Fibroblast of lung (primary cell): Measurements from ENCODE around the gene AKT2.

Source experiments
- EZH2 ChIP-seq: IDR thresholded peaks from 2 replicates; pipeline ENCODE4 v1.5.1; 2012; ENCODE audit warnings: low read length, control low read depth, mild to moderate bottlenecking; ENCODE audit errors: missing control alignments
- TF ChIP-seq, protein P1 (sequence below), 2 donors: IDR thresholded peaks in 1 of 2; conservative IDR thresholded peaks in 1 of 2; 1 replicate in 1 of 2; 2 replicates in 1 of 2; pipeline ENCODE4 v1.5.1; 2011 to 2012; ENCODE audit warnings: low read length in 2 of 2, control low read depth in 1 of 2, inconsistent platforms in 1 of 2, low read depth in 1 of 2, mild to moderate bottlenecking in 1 of 2

DNA sequence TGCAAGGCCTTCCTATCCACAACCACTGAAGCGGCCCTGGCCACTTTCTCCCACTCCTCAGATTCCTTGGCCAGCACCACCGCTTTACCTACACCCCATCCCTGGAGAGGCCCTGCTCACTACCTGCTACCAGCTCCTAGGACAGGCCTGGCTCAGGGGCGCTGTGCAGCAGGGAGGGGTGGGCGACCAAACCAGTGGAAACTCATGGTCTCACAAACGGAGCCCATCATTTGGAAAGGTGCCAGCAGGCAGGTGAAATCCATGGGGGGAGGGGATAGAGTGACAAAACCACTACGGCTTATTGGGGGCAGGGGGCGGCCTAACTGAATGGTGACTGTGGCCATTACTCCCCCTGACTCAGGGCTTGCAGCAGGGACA, 35.4 kb upstream of the AKT2 start:
- TF ChIP-seq EZH2 = no peak
- TF ChIP-seq, protein P1, sequence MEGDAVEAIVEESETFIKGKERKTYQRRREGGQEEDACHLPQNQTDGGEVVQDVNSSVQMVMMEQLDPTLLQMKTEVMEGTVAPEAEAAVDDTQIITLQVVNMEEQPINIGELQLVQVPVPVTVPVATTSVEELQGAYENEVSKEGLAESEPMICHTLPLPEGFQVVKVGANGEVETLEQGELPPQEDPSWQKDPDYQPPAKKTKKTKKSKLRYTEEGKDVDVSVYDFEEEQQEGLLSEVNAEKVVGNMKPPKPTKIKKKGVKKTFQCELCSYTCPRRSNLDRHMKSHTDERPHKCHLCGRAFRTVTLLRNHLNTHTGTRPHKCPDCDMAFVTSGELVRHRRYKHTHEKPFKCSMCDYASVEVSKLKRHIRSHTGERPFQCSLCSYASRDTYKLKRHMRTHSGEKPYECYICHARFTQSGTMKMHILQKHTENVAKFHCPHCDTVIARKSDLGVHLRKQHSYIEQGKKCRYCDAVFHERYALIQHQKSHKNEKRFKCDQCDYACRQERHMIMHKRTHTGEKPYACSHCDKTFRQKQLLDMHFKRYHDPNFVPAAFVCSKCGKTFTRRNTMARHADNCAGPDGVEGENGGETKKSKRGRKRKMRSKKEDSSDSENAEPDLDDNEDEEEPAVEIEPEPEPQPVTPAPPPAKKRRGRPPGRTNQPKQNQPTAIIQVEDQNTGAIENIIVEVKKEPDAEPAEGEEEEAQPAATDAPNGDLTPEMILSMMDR (conservative IDR thresholded peaks at IDR 0.05 in 1 of 2, IDR thresholded peaks at IDR 0.05 in 1 of 2; ENCODE audit: low read depth in 1 of 2, low read length in 2 of 2) = no peak
